Upper lobe of left lung (tissue), 4 donors: ENCODE data around the gene MACROD1.

Source experiments
- CTCF ChIP-seq, 6 experiments: fragments of 450-650 bp in 4 of 6; fragments of 200-600 bp in 2 of 6; sonication (generic) in 2 of 6; IDR thresholded peaks; one replicate each; pipeline ENCODE4 v1.5.1; 2016 to 2019; ENCODE audit warnings: antibody characterized with exemption in 6 of 6
- POLR2A ChIP-seq, 4 donors: fragments of 450-650 bp; IDR thresholded peaks; one replicate each; pipeline ENCODE4 v1.5.1; 2016 to 2017; ENCODE audit warnings: antibody characterized with exemption in 4 of 4, mild to moderate bottlenecking in 2 of 4

GRCh38 chr11:64038500-64038899, 127.4 kb downstream of the MACROD1 start:
- TF ChIP-seq CTCF (IDR thresholded peaks at IDR 0.05): no peak
- no peak for TF ChIP-seq POLR2A (IDR thresholded peaks at IDR 0.05)
